ENCODE data around the gene LRIF1.
"Not testable (repeated sequence)": the region's sequence is repeated elsewhere in the genome, so short reads cannot be mapped to it uniquely, and the experiment has no call there.

The LRIF1 gene

GRCh38 chr1:110963691-110964454 lies at the start of gene LRIF1:
Gene LRIF1 (minus strand): TSS chr1:110963922. CDS start chr1:110963688, 234 bp downstream.
- no peaks in the 10 kb centered on the region for H3K4me1 ChIP-seq
- no peaks in the 10 kb centered on the region for H3K27me3 ChIP-seq (ENCODE audit: control insufficient read depth, insufficient read depth, low read length)
- H3K36me3 ChIP-seq (ENCODE audit: control insufficient read depth, insufficient read depth, low read length) = no peaks in the 10 kb centered on the region
- no peaks in the 10 kb centered on the region for H3K9me3 ChIP-seq (ENCODE audit: control insufficient read depth, low read length)
- peak within 1 kb of the TSS; percentile 64 for H2AFZ ChIP-seq
- H3K4me3 ChIP-seq (ENCODE audit: low read depth, low read length) = peak within 1 kb of the TSS; percentile 54
- H3K9ac ChIP-seq = no peak within 1 kb of the TSS
- H3K4me2 ChIP-seq (ENCODE audit: low read length) = peak within 1 kb of the TSS; percentile 54
- no peaks in the 10 kb centered on the region for H3K79me2 ChIP-seq
- TF ChIP-seq CTCF (IDR thresholded peaks at IDR 0.05) = no peak
- H3K27ac ChIP-seq = peak within 1 kb of the TSS; percentile 60

GRCh38 chr1:111008031-111008430 lies 44.3 kb upstream of the LRIF1 start:
- no peak overlapping the region for H3K9ac ChIP-seq
- no peaks in the 10 kb centered on the region for H3K9me3 ChIP-seq (ENCODE audit: control insufficient read depth, low read length)
- H3K4me2 ChIP-seq (ENCODE audit: low read length) = no peak overlapping the region

GRCh38 chr1:111006556-111006955 lies 42.8 kb upstream of the LRIF1 start:
- Histone ChIP-seq H3K27me3 (ENCODE audit: control insufficient read depth, insufficient read depth, low read length) (no peaks in the 10 kb centered on the region), H2AFZ (no peak overlapping the region), H3K79me2 (no peaks in the 10 kb centered on the region), H3K27ac (no peak overlapping the region), H3K4me2 (ENCODE audit: low read length) (no peak overlapping the region), H3K4me1 (no peaks in the 10 kb centered on the region), H3K9ac (no peak overlapping the region), H3K36me3 (ENCODE audit: control insufficient read depth, insufficient read depth, low read length) (no peaks in the 10 kb centered on the region), H3K4me3 (ENCODE audit: low read depth, low read length) (no peak overlapping the region), H3K9me3 (ENCODE audit: control insufficient read depth, low read length) (no peaks in the 10 kb centered on the region)
- no peak for TF ChIP-seq CTCF (IDR thresholded peaks at IDR 0.05)

More at GRCh38 chr1:111008031-111008430, 44.3 kb upstream of the LRIF1 start:
- H3K27ac ChIP-seq = no peak overlapping the region
- H2AFZ ChIP-seq = no peak overlapping the region
- no peaks in the 10 kb centered on the region for H3K36me3 ChIP-seq (ENCODE audit: control insufficient read depth, insufficient read depth, low read length)
- H3K4me3 ChIP-seq (ENCODE audit: low read depth, low read length) = no peak overlapping the region
- H3K4me1 ChIP-seq = no peaks in the 10 kb centered on the region
- H3K79me2 ChIP-seq = no peaks in the 10 kb centered on the region
- no peak for TF ChIP-seq CTCF (IDR thresholded peaks at IDR 0.05)
- H3K27me3 ChIP-seq (ENCODE audit: control insufficient read depth, insufficient read depth, low read length) = no peaks in the 10 kb centered on the region

GRCh38 chr1:110999607-111000006 lies 35.9 kb upstream of the LRIF1 start:
- not testable (repeated sequence) for H3K36me3 ChIP-seq (ENCODE audit: control insufficient read depth, insufficient read depth, low read length); H3K79me2 ChIP-seq; H2AFZ ChIP-seq; H3K9ac ChIP-seq; H3K4me2 ChIP-seq (ENCODE audit: low read length); H3K9me3 ChIP-seq (ENCODE audit: control insufficient read depth, low read length); H3K4me3 ChIP-seq (ENCODE audit: low read depth, low read length); H3K27ac ChIP-seq; H3K27me3 ChIP-seq (ENCODE audit: control insufficient read depth, insufficient read depth, low read length); H3K4me1 ChIP-seq

- H3K4me2 ChIP-seq (ENCODE audit: low read length); H2AFZ ChIP-seq; H3K79me2 ChIP-seq; H3K27me3 ChIP-seq (ENCODE audit: control insufficient read depth, insufficient read depth, low read length); H3K4me3 ChIP-seq (ENCODE audit: low read depth, low read length); H3K36me3 ChIP-seq (ENCODE audit: control insufficient read depth, insufficient read depth, low read length); H3K9ac ChIP-seq; H3K27ac ChIP-seq; H3K9me3 ChIP-seq (ENCODE audit: control insufficient read depth, low read length); H3K4me1 ChIP-seq: not testable (repeated sequence)
These were observed 28.6 kb upstream of the LRIF1 start for GRCh38 chr1:110992329-110992728.

- H3K27ac ChIP-seq; H3K4me2 ChIP-seq (ENCODE audit: low read length); H3K36me3 ChIP-seq (ENCODE audit: control insufficient read depth, insufficient read depth, low read length); H2AFZ ChIP-seq; H3K27me3 ChIP-seq (ENCODE audit: control insufficient read depth, insufficient read depth, low read length); H3K4me3 ChIP-seq (ENCODE audit: low read depth, low read length); H3K79me2 ChIP-seq; H3K4me1 ChIP-seq; H3K9me3 ChIP-seq (ENCODE audit: control insufficient read depth, low read length); H3K9ac ChIP-seq: not testable (repeated sequence)
These were observed 27.6 kb upstream of the LRIF1 start for GRCh38 chr1:110991295-110991694.

Measured in parathyroid adenoma (tissue), 2 donors.